KBM-7 (cell line): ENCODE measurements around the gene ALX4.

Experiments used
- DNase-seq: peaks from one replicate; pipeline ENCODE4 v3.0.0-alpha.2; 2015
- in situ Hi-C: fragments of 300-500 bp; cut with MboI; formaldehyde crosslinking; loops from 2 replicates; pipeline ENCODE4 v1.14.3; 2020; ENCODE audit warnings: low sequenced_read_pairs, low pct_unique_long_range_greater_than_20kb, mixed read lengths

Gene ALX4

GRCh38 chr11:44229098-44229497 is 80.8 kb downstream of the ALX4 start:
- DNase-seq = no peak
- in situ Hi-C loops = no loop called here

DNA sequence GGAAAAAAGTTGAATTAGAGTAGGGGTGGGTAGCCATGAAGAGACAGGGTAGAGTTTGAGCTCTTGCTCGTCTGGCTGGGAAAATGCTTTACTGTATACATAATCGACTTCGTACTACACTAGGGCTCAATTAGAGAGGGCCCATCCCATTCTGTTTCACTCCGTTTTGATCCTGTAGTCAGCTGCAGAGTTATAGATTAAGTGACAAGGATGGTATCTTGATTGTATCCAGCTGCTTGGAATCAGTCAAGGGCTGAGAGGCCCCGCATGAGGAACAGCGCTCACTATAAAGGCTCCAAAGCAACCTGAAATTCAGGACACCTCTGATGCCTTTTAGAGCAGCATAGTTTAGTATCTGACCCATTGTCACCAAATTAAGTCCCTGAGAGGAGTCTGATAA is 81.6 kb downstream of the ALX4 start:
- in situ Hi-C loops = no loop called here
- no peak for DNase-seq

- no peak for DNase-seq
- in situ Hi-C loops = no loop called here
These were observed 83.0 kb downstream of the ALX4 start for GRCh38 chr11:44226945-44227344.

DNA sequence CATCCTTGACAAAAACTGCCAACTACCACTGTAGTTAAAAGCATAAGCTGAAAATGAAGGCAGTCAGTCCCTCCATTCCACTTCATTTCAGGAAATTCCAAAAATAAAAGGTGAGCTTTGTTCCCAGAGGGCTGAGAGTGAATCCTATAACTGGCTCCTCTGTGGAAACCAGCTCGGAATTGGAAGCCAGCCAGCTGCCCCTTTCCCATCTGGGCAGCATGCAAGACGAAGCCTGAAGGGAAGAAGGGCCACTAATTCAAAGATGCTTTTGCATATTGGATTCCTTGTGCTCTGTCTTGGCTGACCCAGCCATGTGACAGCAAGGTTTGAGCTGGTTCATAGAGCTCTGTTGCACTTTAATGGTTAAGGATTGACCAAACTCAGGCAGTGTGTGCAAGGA is 83.4 kb downstream of the ALX4 start:
- in situ Hi-C loops = no loop called here
- no peak for DNase-seq

GRCh38 chr11:44224867-44225501 is 85.0 kb downstream of the ALX4 start:
- in situ Hi-C loops = no loop called here
- DNase-seq = no peak

- no peak for DNase-seq
- in situ Hi-C loops = no loop called here
These were observed 86.7 kb downstream of the ALX4 start for GRCh38 chr11:44223238-44223637.

DNA sequence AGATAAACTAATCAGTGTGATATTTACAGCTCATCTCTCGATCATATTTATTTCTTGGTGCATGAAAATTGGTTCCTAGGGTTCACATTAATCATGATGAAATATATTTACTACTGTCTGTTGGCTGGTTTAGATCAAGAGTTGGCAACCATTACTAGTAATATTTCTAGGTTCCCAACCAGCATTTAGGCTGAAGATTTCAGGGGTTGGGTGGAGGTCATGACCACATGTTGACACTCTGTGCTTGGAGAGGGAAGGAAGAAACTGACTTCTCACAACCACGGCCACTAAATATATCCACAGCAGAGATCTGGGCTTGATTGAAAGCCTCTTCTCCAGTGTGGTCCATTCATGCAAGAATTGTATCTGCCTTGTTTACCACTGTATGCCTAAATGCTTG is 87.9 kb downstream of the ALX4 start:
- in situ Hi-C loops = no loop called here
- DNase-seq = peak; percentile 3

- in situ Hi-C loops = no loop called here
- no peak for DNase-seq
These were observed 88.5 kb downstream of the ALX4 start for GRCh38 chr11:44221456-44221855.

- in situ Hi-C loops = no loop called here
- DNase-seq = no peak
These were observed 89.8 kb downstream of the ALX4 start for GRCh38 chr11:44219830-44220796.

GRCh38 chr11:44217432-44217831 is 92.5 kb downstream of the ALX4 start:
- in situ Hi-C loops = no loop called here
- no peak for DNase-seq

DNA sequence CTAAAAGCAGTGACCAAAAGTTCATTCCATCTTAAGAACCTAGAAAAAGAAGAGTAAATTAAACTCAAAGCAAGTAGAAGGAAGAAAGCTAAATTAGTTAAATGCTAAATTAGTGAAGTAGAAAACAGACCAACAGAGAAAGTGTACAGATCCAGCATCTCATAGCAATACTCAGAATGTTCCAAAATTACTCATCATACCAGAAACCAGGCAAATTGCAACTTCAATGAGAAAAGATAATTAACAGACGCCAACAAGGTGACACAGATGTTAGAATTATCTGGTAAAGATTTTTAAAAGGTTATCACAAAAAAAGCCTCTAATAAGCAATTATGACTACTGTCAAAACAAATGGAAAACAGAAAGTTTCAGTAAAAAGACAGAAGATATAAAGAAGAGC is 96.8 kb downstream of the ALX4 start:
- DNase-seq = no peak
- in situ Hi-C loops = no loop called here

- DNase-seq = no peak
- in situ Hi-C loops = no loop called here
These were observed 97.8 kb downstream of the ALX4 start for GRCh38 chr11:44212128-44212527.
